GM18873 (cell line): Measurements from ENCODE around the gene STAT4.

ENCODE experiments used
- ATAC-seq: cut with Tn5 transposase; IDR thresholded peaks from one replicate; pipeline ENCODE4 v1.9.1; 2021; ENCODE audit warnings: mild to moderate bottlenecking, moderate library complexity, moderate number of reproducible peaks; ENCODE audit not compliant: unreplicated experiment, low FRiP score

Gene STAT4

DNA sequence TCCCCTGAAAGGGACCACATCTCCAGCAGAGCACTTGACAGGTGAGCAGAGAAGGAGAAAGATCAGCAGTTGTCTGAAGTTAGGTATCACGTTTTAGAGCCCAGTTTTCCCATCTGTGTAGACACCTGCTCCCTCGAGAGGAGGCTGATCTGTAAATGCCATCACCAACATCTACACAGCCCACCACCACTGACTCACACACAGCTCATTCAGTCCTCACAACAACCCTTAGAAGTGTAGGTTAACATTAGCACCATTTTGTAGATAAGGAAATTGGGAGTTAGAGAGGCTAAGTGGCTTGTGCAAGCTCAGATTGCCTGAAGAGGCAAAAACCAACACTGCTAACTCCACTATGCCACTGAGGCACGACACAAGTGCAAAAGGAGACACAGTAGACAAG is 99.6 kb downstream of the STAT4 start:
- ATAC-seq, result no peak

GRCh38 chr2:191050640-191050987 is 100.2 kb downstream of the STAT4 start:
- ATAC-seq, result no peak

GRCh38 chr2:191049728-191050639 is 100.8 kb downstream of the STAT4 start:
- no peak for ATAC-seq

DNA sequence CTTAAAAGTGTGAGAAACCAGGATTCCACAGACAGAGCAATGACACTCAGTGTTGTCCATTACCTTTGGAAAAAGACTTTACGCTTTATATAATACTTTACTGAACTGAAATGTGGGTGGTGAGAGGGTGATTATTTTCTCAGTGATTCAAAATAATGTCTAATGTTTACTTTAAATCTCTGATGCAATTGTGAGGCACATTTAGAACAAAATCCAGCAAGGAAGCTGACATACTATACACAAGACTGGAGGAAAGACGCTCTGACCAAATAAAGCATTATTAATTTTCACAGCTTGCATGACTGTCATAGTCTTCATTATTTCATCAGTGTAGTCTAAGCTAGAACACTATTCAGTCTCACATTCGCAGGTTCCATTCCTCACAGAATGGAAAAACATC is 102.7 kb downstream of the STAT4 start:
- no peak for ATAC-seq

DNA sequence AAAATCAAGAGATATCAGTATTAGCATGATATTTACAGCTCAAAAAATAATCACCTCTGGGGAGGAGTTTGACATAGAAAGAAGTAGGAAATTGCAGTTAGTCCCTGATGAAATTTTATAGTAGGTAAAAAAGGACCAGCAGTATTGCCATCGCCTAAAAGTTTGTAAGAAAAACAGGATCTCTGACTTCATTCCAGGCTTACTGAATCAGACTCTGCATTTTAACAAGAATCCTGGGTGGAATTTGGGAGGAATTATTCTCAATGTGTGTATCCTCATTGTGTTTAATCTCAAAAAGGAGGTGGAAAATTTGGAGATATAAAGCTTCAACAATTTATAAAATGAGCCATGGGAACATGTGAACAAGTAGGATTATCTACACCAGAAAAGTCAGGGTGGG is 105.7 kb downstream of the STAT4 start:
- no peak for ATAC-seq

DNA sequence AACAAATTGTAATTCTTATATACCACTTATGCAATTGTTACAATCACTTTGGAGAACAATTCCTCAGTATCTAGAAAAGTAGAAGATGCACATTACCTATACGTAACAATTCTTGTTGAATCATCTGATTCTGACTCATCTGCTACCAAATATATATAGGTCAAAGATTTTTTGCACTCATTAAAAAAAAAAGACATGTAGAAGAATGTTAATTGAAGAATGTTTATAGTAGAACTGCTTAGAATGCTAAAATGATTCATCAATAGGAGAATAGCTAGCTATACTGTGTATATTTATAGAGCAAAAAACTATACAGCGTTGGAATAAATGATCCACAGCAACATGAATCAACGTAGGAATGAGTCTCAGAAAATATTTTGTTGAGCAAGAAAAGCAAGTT is 107.4 kb downstream of the STAT4 start:
- ATAC-seq, result no peak

- no peak for ATAC-seq
Measured at GRCh38 chr2:191041418-191042161, 109.2 kb downstream of the STAT4 start.

GRCh38 chr2:191039616-191040015 is 111.2 kb downstream of the STAT4 start:
- ATAC-seq, result no peak

DNA sequence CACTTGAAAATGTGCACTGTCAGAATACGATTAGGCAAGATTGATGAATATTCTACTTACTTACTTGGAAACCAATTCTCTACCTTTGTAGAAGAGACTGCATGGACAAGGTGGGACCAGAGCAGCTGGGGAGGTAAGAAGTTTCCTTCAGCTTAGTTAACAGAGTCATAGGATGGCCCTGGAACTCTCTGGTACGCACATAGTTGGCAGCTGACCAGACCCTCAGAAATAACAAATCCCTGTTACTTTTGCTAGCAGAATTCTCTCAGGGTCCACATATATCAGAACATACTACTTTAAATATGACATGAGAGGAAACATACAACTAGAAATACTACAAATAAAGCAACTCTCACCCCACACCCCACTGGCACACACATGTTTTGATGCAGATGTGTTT is 112.1 kb downstream of the STAT4 start:
- ATAC-seq, result no peak

DNA sequence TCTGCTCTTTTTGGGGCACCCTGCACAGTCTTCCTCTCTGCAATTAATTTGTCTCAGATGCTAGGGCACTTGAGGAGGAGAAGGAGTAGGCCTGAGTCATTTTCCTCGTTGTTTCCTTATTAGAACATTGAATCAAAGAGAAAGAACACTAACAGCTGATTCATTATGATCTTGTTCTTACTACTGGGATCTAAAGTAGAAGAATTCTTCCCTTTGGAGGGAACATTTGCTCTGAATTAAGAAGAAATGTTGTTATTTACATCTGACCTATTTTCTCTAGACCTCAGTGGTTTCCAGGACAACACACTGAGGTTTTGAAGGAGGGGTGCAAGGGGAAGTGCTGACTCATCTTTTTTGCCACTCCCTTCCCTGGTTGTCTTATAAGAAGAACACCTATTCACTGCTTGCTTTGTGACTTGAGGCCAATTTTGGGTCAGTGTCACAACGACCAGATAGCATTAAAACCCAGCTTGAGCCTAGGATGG is 112.5 kb downstream of the STAT4 start:
- ATAC-seq, result no peak

GRCh38 chr2:191037351-191037750 is 113.4 kb downstream of the STAT4 start:
- no peak for ATAC-seq

DNA sequence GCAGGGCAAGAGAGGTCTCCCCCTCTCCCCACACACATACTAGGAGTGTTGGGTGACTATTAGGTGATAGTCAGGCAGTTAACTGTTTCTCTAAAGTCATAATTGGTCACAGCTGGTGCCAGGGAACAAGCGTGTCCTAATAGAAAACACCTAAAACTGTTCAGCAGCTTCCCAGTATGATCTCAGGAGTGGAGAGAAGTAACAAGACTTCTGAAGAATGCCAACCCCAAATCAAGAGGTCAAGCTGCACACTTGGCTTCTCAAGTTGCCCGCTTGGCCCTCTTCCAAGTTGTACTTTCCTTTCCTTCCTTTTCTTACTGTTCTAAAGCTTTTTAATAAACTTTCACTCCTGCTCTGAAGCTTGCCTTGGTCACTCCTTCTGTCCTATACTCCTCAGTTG is 114.4 kb downstream of the STAT4 start:
- no peak for ATAC-seq

DNA sequence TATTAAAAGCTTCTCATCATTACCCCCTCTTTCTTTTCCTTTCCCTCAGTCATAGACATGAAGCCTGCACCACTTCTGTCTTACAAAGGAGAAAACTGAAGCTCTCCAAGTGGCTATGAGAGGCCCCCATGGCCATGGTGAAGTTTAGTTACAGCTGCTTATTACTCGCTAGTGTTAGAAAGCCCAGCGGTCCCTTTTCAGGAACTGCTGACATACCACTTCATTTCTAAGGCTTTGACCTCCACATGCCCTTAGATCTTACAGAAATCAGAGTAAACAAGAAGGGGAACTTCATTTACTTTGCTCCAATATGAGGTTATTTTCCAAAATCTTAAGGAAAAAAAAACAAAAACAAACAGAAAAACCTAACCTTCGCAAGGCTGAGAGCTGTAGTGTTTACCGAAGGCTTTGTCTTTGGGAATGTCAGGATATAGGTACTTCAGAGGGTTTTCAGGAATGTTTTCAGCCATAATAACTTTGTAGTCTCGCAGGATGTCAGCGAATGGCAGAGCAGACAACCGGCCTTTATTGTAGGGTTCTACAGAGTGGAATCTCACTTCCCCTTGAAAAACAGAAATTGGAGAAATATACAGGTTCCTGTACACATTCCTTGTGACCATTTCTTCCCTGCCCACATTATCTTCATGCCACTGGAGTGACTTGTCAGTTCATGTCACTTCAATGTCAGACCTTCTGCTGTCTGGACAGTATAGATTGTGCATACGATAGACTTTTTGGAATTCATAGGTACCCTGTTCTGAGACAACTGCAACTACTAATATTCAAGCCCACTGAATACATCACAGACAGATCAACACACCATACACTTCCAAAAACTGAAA is 118.0 kb downstream of the STAT4 start:
- no peak for ATAC-seq

DNA sequence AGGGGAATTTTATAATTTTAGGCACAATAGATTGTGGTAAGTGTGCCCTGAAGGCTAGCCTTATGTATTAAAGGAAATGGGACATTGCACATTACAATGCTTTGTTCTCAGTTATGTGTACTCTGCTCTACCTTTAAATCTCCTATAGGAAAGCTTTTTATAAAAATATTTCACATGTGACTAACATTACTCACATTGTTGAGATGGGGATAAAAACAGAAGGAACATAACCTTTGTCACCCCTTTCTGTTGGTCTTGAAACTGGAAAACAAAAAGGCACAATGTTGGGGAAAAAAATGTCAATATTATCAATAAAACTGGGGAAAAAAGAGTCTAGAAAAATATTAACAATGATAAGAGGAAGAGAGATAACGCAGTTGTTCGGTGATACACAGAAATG is 119.5 kb downstream of the STAT4 start:
- no peak for ATAC-seq

- peak; percentile 86 for ATAC-seq
Measured at GRCh38 chr2:191030521-191031154, 120.2 kb downstream of the STAT4 start.

DNA sequence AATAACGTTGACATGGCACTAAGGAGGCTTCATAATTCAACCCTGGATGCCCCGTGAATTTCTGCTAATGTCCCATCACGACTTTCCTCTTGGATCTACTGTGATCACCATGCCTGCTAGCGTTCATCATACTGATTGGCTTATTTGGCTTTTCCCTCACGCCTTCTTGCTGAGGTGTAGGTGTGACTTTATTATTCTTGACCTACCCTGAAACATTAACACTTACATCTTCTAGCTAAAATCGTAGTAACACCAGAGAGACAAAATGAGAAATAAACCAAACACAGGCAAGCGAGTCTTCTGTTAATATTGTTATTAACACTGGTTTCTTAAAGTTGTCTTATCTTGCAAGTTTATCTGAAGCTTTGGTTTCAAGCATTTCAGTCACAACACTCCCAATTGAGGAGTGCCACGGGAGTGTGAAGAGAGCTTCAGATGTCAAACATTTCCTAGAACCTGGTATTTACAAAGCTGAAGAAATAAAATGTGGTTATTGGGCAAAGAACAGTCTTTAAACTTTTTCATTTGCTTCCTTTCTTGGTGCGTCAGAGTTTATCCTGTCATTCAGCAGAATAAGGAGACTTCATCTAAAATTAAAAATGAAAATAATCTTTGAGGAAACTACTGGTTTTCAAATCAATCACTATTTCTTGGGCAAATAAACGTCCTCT is 121.4 kb downstream of the STAT4 start:
- no peak for ATAC-seq

GRCh38 chr2:191026377-191026776 is 124.4 kb downstream of the STAT4 start:
- no peak for ATAC-seq

DNA sequence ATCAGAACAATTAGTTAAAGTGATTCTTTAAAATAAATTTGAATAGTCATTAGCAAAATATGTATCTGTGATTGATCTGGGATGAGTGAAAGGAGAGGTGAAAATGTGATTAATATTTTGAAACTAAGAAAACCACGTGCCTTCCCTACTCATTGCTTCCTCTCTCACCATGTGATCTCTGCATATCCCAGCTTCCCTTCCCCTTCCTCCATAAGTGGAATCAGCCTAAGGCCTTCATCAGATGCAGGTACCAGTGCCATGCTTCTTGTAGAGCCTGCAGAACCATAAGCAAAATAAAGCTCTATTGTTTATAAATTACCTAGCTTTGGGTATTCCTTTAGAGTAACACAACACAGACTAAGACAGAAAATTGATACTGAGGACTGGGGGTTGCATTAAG is 125.7 kb downstream of the STAT4 start:
- ATAC-seq, result no peak

- ATAC-seq, result no peak
Measured at GRCh38 chr2:191023235-191023679, 127.5 kb downstream of the STAT4 start.
